Transverse colon (tissue), 3 donors: ENCODE measurements around the gene CEBPA.

Experiments used
- CTCF ChIP-seq, 5 experiments: fragments of 200-600 bp in 3 of 5; fragments of 450-650 bp in 2 of 5; sonication (generic) in 3 of 5; IDR thresholded peaks; 1 replicate in 2 of 5; 2 replicates in 3 of 5; pipeline ENCODE4 v1.5.1; 2016 to 2017; ENCODE audit warnings: antibody characterized with exemption in 5 of 5, inconsistent platforms in 3 of 5, mild to moderate bottlenecking in 2 of 5, moderate library complexity in 1 of 5
- POLR2A ChIP-seq: fragments of 450-650 bp; IDR thresholded peaks from one replicate; pipeline ENCODE4 v1.6.1; 2016; ENCODE audit warnings: antibody characterized with exemption, mild to moderate bottlenecking, moderate library complexity

- no peak for TF ChIP-seq POLR2A
- no peak for TF ChIP-seq CTCF (IDR thresholded peaks at IDR 0.05)
Measured at GRCh38 chr19:33277434-33277833, 24.9 kb downstream of the CEBPA start.
